Neuronal stem cell (in vitro differentiated cells): ENCODE data around the gene PTAR1.

Experiments used
- DNase-seq: peaks from one replicate; pipeline ENCODE4 v3.0.0-alpha.2; 2013; ENCODE audit warnings: low spot score
- H2AFZ ChIP-seq: one replicate; pipeline ENCODE4 v1.6.1; 2013; ENCODE audit warnings: mild to moderate bottlenecking, low read length, inconsistent platforms
- H2AK5ac ChIP-seq: 2 replicates; pipeline ENCODE4 v1.6.1; 2013; ENCODE audit warnings: low read depth, mild to moderate bottlenecking, inconsistent platforms, low read length, moderate library complexity, mixed read lengths
- H2BK120ac ChIP-seq: 2 replicates; pipeline ENCODE4 v1.6.1; 2013; ENCODE audit warnings: low read depth, mild to moderate bottlenecking, inconsistent platforms, low read length, moderate library complexity, mixed read lengths
- H2BK12ac ChIP-seq: one replicate; pipeline ENCODE4 v1.6.1; 2013; ENCODE audit warnings: low read length, inconsistent platforms
- H2BK15ac ChIP-seq: 2 replicates; pipeline ENCODE4 v1.6.1; 2013; ENCODE audit warnings: mild to moderate bottlenecking, low read length, inconsistent platforms, mixed read lengths
- H2BK5ac ChIP-seq: one replicate; pipeline ENCODE4 v1.6.1; 2013; ENCODE audit warnings: inconsistent platforms, mild to moderate bottlenecking, low read length, moderate library complexity
- H3K14ac ChIP-seq: one replicate; pipeline ENCODE4 v1.6.1; 2013; ENCODE audit warnings: low read length, inconsistent platforms
- H3K18ac ChIP-seq: 2 replicates; pipeline ENCODE4 v1.6.1; 2013; ENCODE audit warnings: low read length, inconsistent platforms
- H3K23ac ChIP-seq: 2 replicates; pipeline ENCODE4 v1.6.1; 2013; ENCODE audit warnings: low read depth, mild to moderate bottlenecking, mixed read lengths, low read length, inconsistent platforms; ENCODE audit not compliant: poor library complexity
- H3K27ac ChIP-seq: replicated peaks from 3 replicates; pipeline ENCODE4 v1.5.1; 2013; ENCODE audit warnings: low read length, inconsistent platforms
- H3K27me3 ChIP-seq, 3 experiments: 2 replicates each; pipeline ENCODE4 v1.6.1; 2013; ENCODE audit warnings: low read length in 3 of 3, mild to moderate bottlenecking in 2 of 3, inconsistent platforms in 1 of 3, low read depth in 1 of 3, mixed read lengths in 1 of 3, moderate library complexity in 1 of 3; ENCODE audit not compliant: control insufficient read depth in 3 of 3, insufficient read depth in 3 of 3
- H3K36me3 ChIP-seq, 2 donors: replicated peaks in 1 of 2; 2 replicates each; pipeline ENCODE4 v1.6.1; 2013; ENCODE audit warnings: low read length in 2 of 2; ENCODE audit not compliant: control insufficient read depth in 2 of 2, insufficient read depth in 2 of 2
- H3K4ac ChIP-seq: 2 replicates; pipeline ENCODE4 v1.6.1; 2013; ENCODE audit warnings: inconsistent platforms, mild to moderate bottlenecking, low read length, moderate library complexity
- H3K4me1 ChIP-seq, 2 donors: 1 replicate in 1 of 2; 2 replicates in 1 of 2; pipeline ENCODE4 v1.6.1; 2013; ENCODE audit warnings: low read length in 2 of 2, low read depth in 1 of 2; ENCODE audit not compliant: control insufficient read depth in 2 of 2, insufficient read depth in 1 of 2
- H3K4me2 ChIP-seq: one replicate; pipeline ENCODE4 v1.6.1; 2013; ENCODE audit warnings: mild to moderate bottlenecking, low read length, inconsistent platforms; ENCODE audit not compliant: insufficient read depth, poor library complexity, severe bottlenecking
- H3K4me3 ChIP-seq, 2 donors: 2 replicates each; pipeline ENCODE4 v1.5.1; 2013; ENCODE audit warnings: low read length in 2 of 2, mild to moderate bottlenecking in 2 of 2, inconsistent platforms in 1 of 2, moderate library complexity in 1 of 2
- H3K79me1 ChIP-seq: one replicate; pipeline ENCODE4 v1.6.1; 2013; ENCODE audit warnings: low read depth, mild to moderate bottlenecking, inconsistent platforms, low read length, moderate library complexity
- H3K9ac ChIP-seq: one replicate; pipeline ENCODE4 v1.6.1; 2013; ENCODE audit warnings: mild to moderate bottlenecking, low read depth, low read length, inconsistent platforms; ENCODE audit not compliant: poor library complexity
- H3K9me3 ChIP-seq, 2 donors: replicated peaks in 1 of 2; 2 replicates each; pipeline versions ENCODE3 to v1.6.1; 2013; ENCODE audit warnings: low read length in 2 of 2, mild to moderate bottlenecking in 2 of 2, inconsistent platforms in 1 of 2, low read depth in 1 of 2, mixed read lengths in 1 of 2, moderate library complexity in 1 of 2; ENCODE audit not compliant: control insufficient read depth in 2 of 2, insufficient read depth in 1 of 2
- H4K8ac ChIP-seq: one replicate; pipeline ENCODE4 v1.6.1; 2013; ENCODE audit warnings: low read depth, mild to moderate bottlenecking, inconsistent platforms, low read length, moderate library complexity
- H4K91ac ChIP-seq: one replicate; pipeline ENCODE4 v1.6.1; 2013; ENCODE audit warnings: low read length, low read depth, mild to moderate bottlenecking, inconsistent platforms; ENCODE audit not compliant: poor library complexity
- WGBS, 2 donors: extraction: QIAGEN DNeasy Blood & Tissue Kit; methylation state at CpG; one replicate each; pipeline ENCODE4 v1.1.7; 2013; ENCODE audit warnings: missing lambda C conversion rate in 2 of 2, mixed read lengths in 1 of 2; ENCODE audit not compliant: insufficient read length in 2 of 2, insufficient replicate concordance in 1 of 2; ENCODE audit errors: extremely low coverage in 2 of 2; 5-methylcytosine and 5-hydroxymethylcytosine counted together

PTAR1 gene

GRCh38 chr9:69743930-69744329 is 15.9 kb downstream of the PTAR1 start:
- no peak overlapping the region for H3K4ac ChIP-seq
- no peak overlapping the region for H2BK5ac ChIP-seq
- no peak overlapping the region for H3K4me2 ChIP-seq
- DNase-seq = no peak
- no peak overlapping the region for H3K23ac ChIP-seq
- no peaks in the 10 kb centered on the region for H3K9me3 ChIP-seq
- H2BK12ac ChIP-seq = no peak overlapping the region
- H3K79me1 ChIP-seq = no peaks in the 10 kb centered on the region
- H3K4me3 ChIP-seq = no peak overlapping the region
- H3K14ac ChIP-seq = no peak overlapping the region
- no peak overlapping the region for H4K8ac ChIP-seq
- no peak overlapping the region for H4K91ac ChIP-seq
- no CpG with 5 or more reads among the region's 5 CpGs for WGBS, 2 donors
- no peak overlapping the region for H2BK120ac ChIP-seq
- peaks cover 0 to 1% of the 10 kb centered on the region in 2 donors for H3K4me1 ChIP-seq
- no peak overlapping the region for H3K9ac ChIP-seq
- H3K18ac ChIP-seq = no peak overlapping the region
- no peak overlapping the region for H2AK5ac ChIP-seq
- H3K27me3 ChIP-seq = no peaks in the 10 kb centered on the region
- H3K36me3 ChIP-seq = peaks cover 3 to 88% of the 10 kb centered on the region in 2 donors
- H2AFZ ChIP-seq = no peak overlapping the region
- H2BK15ac ChIP-seq = no peak overlapping the region
- H3K27ac ChIP-seq = no peak overlapping the region

GRCh38 chr9:69740872-69741505 is 18.8 kb downstream of the PTAR1 start:
- H2AFZ ChIP-seq = no peak overlapping the region
- no peak overlapping the region for H2BK5ac ChIP-seq
- DNase-seq = no peak
- H3K23ac ChIP-seq = no peak overlapping the region
- H3K9me3 ChIP-seq = no peaks in the 10 kb centered on the region
- peaks cover 3 to 80% of the 10 kb centered on the region in 2 donors for H3K36me3 ChIP-seq
- H3K14ac ChIP-seq = no peak overlapping the region
- H3K4ac ChIP-seq = no peak overlapping the region
- no peak overlapping the region for H4K91ac ChIP-seq
- H3K4me3 ChIP-seq = no peak overlapping the region
- H3K9ac ChIP-seq = no peak overlapping the region
- no peak overlapping the region for H2AK5ac ChIP-seq
- no peak overlapping the region for H3K18ac ChIP-seq
- WGBS, 2 donors = no CpG with 5 or more reads among the region's 2 CpGs
- no peak overlapping the region for H2BK12ac ChIP-seq
- H2BK15ac ChIP-seq = no peak overlapping the region
- H3K27me3 ChIP-seq = no peaks in the 10 kb centered on the region
- no peaks in the 10 kb centered on the region for H3K79me1 ChIP-seq
- no peak overlapping the region for H2BK120ac ChIP-seq
- no peaks in the 10 kb centered on the region for H3K4me1 ChIP-seq
- no peak overlapping the region for H3K27ac ChIP-seq
- no peak overlapping the region for H4K8ac ChIP-seq
- no peak overlapping the region for H3K4me2 ChIP-seq

- H3K36me3 ChIP-seq = peaks cover 13 to 94% of the 10 kb centered on the region in 2 donors
- no peak overlapping the region for H3K23ac ChIP-seq
Measured at GRCh38 chr9:69731348-69731747, 28.5 kb downstream of the PTAR1 start.

GRCh38 chr9:69719983-69720382 is 39.8 kb downstream of the PTAR1 start:
- H3K4me1 ChIP-seq = no peaks in the 10 kb centered on the region
- no peak overlapping the region for H4K91ac ChIP-seq
- H3K27me3 ChIP-seq = no peaks in the 10 kb centered on the region
- no peak overlapping the region for H3K14ac ChIP-seq
- no peak overlapping the region for H2BK12ac ChIP-seq
- H2BK15ac ChIP-seq = no peak overlapping the region
- H3K4ac ChIP-seq = no peak overlapping the region
- H3K36me3 ChIP-seq = peaks cover 5 to 99% of the 10 kb centered on the region in 2 donors
- no peak overlapping the region for H2AK5ac ChIP-seq
- H3K4me2 ChIP-seq = no peak overlapping the region
- H3K23ac ChIP-seq = no peak overlapping the region
- H2AFZ ChIP-seq = no peak overlapping the region
- WGBS, 2 donors = no CpG with 5 or more reads among the region's 2 CpGs
- H3K4me3 ChIP-seq = no peak overlapping the region
- H3K9ac ChIP-seq = no peak overlapping the region
- no peak for DNase-seq
- H4K8ac ChIP-seq = no peak overlapping the region
- no peak overlapping the region for H3K27ac ChIP-seq
- no peak overlapping the region for H3K18ac ChIP-seq
- no peaks in the 10 kb centered on the region for H3K79me1 ChIP-seq
- H2BK120ac ChIP-seq = no peak overlapping the region
- no peak overlapping the region for H2BK5ac ChIP-seq
- peaks cover 0 to 18% of the 10 kb centered on the region in 2 donors for H3K9me3 ChIP-seq

More at GRCh38 chr9:69731348-69731747, 28.5 kb downstream of the PTAR1 start:
- no CpG with 5 or more reads among the region's 2 CpGs for WGBS, 2 donors
- Histone ChIP-seq H3K14ac (no peak overlapping the region), H3K9ac (no peak overlapping the region), H3K4me3 (no peak overlapping the region), H2BK5ac (no peak overlapping the region), H2BK15ac (no peak overlapping the region), H4K91ac (no peak overlapping the region), H2BK120ac (no peak overlapping the region), H3K9me3 (peaks cover 0 to 2% of the 10 kb centered on the region in 2 donors), H3K27me3 (no peaks in the 10 kb centered on the region), H3K79me1 (no peaks in the 10 kb centered on the region), H3K4me1 (no peaks in the 10 kb centered on the region), H2AK5ac (no peak overlapping the region), H3K18ac (no peak overlapping the region), H3K4ac (no peak overlapping the region), H3K4me2 (no peak overlapping the region), H2BK12ac (no peak overlapping the region), H2AFZ (no peak overlapping the region), H3K27ac (no peak overlapping the region), H4K8ac (no peak overlapping the region)
- DNase-seq = no peak
